Renal cortical epithelial cell (primary cell): ENCODE results near the gene MED1. TPM values are rescaled to one million over a fixed set of nuclear protein-coding genes. Genes with fewer than 3 reads are reported as not detected.
A peak's percentile ranks its signal among the peaks of the same experiment; 100 is the strongest.
"Not testable (repeated sequence)": the region's sequence is repeated elsewhere in the genome, so short reads cannot be mapped to it uniquely, and the experiment has no call there.

Source experiments
- DNase-seq: peaks from one replicate; pipeline ENCODE4 v3.0.0-alpha.2; 2011; ENCODE audit warnings: low read depth
- total RNA-seq: library from RNA; depleted of rRNA; stranded (reverse); fragments of >200 nt; gene quantifications from 2 replicates; pipeline ENCODE4 v1.2.3, GENCODE V29; 2014

MED1 gene
- total RNA-seq, 1 donor from 2014 or later = 28.2 TPM

DNA sequence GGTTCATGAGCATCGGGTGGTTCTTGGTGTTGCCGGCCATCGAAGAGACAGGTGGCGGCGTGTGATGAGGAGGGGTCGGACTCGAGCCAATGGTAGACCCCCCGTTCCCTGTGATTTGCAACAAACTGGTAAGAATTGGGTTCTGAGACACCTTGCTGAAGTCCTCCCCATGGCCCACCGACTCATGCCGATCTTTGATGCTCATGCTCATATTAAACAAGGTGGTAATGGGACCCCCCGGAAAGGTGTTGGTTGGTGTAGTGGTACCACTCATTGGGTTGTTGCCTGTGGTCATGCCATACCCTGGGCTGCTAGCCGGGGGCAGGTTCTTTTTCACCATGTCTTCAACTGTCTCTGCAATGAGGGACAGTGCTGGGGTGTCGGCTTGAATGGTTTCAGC is 40.8 kb downstream of the MED1 start:
- DNase-seq = no peak

DNA sequence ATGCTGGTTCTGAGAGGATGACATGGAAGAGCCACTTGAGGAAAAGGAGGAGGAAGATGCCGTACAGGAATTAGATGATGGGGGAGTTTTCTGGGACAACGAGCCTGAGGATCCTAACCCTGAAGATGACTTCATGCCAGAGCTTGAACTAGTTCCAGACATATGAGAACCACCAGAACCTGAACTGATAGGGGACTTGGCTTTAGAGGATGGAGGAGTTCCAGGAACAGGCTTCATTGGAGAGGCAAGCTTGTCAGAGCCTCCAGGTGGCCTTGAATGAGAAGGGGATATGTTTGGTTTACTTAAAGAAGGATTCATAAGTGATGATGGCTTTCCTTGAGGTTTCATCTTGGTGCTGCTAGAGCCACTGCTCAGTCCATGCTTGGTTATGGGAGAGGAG is 42.7 kb downstream of the MED1 start:
- no peak for DNase-seq

DNA sequence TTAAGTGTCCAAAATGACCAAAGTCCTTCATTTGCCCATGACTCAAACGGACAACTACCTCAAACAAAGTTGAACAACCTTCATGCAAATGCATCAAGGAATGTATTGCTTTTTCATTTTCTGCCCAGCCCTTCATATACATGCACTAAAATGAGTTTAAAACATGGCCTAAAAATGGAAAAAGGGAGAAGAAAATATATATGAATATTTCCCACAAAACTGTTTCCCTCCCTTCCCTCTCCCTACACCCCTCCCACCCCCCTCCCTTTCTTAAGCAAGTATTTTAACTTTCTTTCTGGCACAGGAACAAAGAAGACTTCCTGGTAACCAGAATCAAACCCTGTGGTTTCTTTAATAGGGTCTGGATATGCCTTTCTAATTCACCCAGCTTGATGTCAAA is 44.1 kb downstream of the MED1 start:
- no peak for DNase-seq

DNA sequence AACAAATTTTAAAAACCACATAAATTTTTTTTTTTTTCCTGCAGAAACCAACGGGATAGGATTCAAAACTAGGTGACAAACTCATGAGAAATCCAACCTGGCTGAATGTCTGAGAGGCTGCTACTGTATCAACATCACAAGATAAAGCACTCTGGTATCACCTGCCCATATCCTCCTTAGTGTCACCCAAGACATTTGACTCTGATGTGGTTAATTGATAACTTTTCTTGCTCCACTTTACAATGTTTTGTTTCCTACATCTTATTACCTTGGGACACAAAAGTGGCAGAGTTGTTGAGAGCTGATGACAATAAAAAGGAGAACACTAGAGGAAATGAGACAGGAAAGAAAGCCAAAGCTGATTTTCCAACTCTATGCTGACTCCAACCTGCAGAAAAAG is 45.6 kb downstream of the MED1 start:
- no peak for DNase-seq

DNA sequence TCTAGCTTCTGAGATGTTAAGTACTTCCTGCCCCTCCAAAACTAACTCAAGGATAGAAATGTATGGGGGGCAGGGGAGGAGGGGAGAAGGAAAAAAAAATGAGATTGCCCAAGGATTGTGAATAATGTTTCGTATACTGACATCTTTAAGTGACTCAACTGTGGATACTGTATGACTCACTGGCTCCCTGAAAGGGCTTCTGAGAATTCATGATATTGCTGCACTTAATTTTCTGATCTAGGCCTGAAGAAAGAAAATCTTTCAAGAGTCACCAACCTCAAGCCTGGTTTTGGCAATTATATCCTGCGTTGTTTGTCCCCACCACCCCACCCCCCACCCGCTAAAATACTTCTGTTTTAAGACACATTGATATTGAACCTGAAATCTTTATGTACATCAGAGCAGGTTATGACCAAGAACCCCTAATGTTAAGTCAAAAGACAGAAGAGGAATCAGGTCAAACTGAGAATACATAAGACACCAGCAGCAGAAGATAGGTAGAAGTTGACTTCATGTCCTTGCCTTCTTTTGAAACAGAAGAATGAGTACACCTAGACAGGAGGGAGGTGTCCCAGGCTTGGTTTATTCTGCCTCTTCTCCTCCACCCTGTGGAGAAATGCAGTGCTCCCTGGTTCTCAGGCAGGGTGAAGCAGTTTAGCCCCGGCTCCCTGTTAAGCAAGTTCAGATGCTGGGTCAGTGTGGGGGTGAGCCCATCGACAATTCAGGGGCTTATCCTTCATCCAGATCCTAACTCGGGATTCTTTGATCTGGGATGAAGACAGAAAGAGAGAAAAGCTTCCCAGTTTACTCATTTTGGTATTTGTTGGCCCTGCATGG is 46.3 kb downstream of the MED1 start:
- peak; percentile 89 for DNase-seq

DNA sequence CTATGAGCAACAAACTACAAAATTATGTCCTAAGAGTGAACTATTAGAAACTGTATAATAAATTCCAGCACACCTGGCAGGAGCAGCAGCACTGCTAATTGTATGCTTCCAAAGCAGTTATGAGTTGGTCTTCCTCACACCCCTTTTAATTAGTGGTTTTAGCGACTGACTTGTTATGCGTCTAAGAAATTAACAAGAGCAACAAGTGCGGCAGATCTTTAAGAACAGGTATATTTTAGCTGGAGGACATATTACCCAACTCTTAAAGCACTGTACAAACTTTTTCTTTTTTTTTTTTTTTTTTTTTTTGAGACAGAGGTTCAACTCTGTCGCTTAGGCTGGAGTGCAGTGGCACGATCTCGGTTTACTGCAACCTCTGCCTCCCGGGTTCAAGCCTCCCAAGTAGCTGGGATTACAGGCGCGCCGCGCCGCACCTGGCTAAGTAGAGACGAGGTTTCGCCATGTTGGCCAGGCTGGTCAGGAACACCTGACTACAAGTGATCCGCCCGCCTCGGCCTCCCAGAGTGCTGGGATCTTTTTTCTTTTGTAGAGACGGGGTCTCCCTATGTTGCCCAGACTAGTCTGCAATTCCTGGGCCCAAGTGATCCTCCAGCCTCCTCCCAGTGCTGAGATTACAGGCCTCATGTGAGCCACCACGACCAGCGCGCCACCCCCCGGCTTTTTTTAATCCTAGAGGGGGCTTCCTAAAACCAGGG is 48.0 kb downstream of the MED1 start:
- DNase-seq = no peak

DNA sequence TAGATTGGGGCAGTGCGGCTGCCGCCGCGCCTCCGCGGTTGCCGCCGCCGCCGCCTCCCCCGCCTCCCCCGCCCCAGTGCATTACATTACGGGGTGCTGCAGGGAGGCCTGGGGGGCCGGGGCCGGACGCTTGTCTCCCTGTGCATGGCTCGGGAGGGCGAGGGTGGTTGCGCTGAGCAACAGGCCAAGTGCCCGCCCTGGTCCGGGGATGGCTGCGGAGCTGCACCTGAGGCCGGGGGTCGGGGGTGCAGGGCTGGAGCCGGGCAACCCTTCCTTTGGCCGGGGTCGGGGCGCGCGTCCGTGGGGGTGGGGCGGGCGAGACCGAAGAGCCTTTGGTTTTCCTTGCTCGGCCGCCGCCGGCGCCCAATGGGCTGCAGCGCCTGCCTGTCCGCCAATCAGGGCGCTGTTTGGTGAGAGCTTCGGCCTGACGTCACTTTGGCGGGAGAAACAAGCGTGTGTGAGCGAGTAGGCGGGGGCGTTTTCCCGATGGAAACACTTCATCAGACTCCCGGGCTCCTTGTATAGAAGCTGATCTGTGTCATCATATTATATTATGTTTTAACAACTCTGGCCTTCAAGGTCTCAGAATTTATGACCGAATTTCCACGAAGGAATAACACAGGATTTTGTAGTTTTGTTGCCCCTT is 48.7 kb downstream of the MED1 start:
- peak; percentile 85 for DNase-seq

DNA sequence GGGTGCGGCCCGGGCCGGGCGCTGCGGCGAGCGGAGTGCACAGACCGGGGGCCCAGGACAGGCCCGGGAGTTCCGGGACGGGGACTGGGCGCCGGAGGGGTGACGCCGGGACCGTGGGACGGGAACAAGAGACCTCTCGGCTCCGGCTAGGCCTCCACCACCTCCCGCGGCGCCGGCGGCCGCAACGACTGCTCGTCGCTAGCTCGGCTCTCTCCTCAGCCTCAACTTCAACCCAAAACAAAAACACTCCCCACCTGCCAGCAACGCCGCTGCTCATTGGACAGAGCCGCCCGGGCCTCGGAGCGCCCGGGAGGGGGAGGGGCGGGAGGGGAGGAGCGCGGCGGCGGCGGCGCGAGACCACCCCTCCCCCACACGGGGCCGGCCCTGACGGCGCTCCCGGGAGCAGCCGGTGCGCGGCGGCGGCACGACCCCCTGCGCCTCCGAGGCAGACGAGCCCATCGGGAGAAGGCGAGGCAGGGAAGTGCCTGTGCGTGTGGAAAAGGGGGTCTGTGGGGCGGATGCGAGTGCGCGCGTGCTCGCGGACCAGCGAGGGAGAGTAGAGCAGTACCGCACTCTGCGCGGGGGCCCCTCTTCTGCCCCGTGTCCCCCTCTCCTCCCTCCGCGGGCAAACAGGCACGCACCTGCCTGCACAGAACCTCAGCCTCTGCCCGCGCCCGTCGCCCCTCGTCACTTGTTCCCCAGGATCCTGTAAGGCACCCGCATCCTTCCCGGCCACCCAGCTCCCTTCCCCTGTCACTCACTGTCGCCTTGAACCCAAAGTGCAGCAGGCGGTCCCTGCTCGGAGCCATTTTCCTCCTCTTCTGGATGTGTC is 49.4 kb downstream of the MED1 start, which contains the start of gene FBXL20:
FBXL20 (minus strand) TSS at position 215 of the 832 bp plus-strand sequence. CDS start 224 bp downstream, outside the sequence.
- peak; percentile 68 for DNase-seq

DNA sequence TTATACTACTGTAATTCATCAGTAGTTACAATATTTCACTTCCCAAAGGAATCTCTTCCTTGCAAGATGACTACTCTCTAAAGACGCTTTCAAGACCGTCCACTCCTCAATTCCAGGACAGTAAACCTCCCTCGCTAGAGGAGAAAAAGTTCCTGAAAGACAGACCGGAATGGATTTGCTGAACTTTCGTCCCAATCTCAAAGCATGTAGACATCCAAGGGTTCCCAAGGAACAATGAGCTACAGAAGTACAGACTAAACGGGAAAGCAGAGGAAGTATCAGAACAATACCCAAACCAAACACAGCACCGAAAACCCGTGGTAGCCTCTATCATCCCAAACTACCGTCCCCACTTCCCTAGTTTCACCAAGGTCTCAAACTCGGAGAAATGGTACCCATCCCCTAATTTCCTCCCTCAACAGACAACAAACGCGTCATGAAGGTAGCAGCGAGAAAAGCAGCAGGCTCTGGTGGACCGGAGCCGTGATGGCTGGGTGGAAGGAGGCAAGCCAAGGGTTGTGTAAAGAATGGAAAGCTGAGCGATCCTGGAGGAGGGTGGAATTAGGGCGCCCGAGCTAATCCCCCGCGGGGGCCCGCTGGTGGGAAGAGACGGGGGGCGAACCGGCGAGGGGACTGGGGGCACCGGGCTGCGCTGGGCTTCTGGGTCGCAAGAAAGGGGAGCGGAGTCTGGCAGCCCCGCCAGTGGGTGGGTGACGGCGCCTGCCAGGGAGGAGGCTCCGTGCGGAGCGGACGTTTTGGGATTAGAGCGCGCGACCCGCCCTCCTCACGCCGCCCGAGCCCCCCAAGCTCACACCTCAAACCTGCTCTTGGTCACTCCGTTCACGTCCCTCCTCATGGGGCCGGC is 50.3 kb downstream of the MED1 start:
- no peak for DNase-seq

DNA sequence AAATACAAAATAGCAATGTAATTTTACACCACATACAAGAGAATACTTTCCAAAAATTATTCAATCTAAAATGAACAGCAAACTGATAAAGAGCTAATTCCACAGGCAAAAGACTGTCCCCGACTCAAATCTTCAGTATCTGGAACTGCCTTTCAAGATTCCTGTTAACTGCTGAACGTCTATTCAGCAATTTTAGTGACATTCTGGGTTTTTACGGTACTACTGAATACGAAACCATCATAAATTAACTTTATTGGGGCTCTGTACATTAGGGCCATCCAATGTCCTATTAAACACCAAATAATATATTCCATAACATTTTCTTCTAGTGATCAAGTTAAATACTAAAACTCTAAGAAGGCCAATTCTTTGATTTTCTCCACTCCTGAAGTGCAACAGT is 51.3 kb downstream of the MED1 start:
- no peak for DNase-seq

DNA sequence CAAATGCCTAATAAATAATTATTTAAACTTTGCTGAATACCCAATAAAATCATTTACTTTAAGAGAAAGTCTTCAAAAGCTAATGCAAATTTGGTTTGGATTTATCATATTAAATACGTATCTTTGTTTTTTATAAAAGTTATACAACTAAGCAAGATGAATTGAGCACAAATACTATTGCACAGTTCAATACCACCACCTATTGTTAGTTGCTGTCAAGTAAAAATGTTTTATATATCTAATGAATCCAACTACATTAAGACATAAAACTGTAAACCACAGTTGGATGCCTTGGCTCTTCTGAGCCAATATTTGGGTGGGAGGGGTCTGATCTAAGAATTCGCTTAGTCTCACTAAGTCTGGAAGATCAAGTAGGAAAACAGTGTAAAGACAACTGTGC is 57.3 kb downstream of the MED1 start:
- no peak for DNase-seq

DNA sequence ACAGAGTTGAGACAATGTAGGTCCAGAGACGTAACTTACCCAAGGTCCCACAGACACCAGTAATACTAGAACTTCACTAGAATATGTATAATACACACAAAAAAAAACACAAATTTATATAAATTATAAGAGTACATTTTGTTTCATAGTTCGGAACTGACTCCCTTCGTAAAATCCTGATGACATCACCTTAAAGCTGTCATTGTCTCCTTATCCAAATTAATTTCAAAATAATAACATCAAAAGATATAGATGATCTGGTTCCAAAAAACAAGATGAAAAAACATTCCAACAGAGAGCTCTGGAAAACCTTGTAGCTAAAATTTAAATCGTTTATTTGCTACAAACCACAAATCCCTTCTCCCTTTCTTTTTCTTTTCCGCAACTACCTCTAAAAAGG is 59.6 kb downstream of the MED1 start:
- no peak for DNase-seq

DNA sequence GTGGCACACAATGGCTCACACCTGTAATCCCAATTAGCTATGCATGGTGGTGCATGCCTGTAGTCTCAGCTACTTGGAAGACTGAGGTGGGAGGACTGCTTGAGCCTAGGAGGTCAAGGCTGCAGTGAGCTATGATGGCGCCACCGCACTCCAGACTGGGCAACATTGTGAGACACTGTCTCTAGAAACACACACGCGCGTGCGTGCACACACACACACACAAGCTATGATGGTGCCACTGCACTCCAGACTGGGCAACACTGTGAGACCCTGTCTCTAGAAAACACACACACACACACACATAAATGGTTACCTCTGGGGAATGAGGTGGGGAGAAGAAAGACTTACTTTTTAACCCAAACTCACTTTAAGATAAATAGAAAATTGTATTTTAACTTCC is 66.0 kb downstream of the MED1 start:
- DNase-seq = no peak

DNA sequence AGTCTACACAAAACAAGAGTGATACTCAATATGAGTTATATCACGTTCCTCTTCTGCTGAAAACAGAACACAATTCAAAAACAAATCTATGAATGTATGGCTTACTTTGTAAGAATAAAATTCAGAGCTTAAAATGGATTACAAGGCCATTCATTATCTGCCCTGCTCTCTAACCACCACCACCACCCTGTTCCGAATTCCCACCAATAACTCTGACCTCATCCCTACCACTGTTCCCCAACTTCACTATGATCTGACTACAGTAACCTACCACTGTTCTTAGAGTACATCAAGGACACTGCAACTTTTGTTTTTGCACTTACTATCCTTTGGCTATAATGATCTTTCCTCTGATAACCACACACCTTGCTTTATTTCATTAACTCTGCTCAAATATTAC is 70.9 kb downstream of the MED1 start:
- DNase-seq = no peak

DNA sequence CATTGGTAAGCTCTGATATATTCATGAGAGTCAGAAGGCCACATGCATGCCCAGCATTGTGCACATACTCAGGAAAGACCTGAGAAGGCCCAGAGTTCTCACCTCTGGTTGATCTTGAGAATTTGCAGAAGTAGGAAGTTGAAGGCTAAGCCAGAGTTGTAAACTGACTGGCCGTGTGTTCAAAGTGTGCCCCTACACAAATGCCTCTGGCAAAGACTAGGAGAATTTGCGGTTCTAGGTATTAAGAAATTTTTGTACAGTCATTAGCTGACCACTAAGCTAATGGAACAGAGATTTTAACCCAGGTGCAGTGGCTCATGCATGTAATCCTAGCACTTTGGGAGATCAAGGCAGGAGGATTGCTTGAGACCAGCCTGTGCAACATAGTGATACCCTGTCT is 74.6 kb downstream of the MED1 start:
- DNase-seq = peak; percentile 67

DNA sequence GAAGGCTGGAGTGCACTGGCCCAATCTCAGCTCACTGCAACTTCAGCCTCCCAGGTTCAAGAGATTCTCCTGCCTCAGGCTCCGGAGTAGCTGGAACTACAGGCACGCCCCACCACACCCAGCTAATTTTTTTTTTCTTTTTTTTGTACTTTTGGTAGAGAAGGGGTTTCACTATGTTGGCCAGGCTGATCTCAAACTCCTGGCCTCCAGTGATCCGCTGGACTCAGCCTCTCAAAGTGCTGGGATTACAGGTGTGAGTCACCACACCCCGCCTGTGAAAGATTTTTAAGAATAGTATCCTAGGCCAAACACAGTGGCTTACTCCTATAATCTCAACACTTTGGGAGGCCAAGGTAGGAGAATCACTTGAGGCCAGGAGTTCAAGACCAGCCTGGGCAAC is 83.3 kb downstream of the MED1 start:
- not testable (repeated sequence) for DNase-seq

DNA sequence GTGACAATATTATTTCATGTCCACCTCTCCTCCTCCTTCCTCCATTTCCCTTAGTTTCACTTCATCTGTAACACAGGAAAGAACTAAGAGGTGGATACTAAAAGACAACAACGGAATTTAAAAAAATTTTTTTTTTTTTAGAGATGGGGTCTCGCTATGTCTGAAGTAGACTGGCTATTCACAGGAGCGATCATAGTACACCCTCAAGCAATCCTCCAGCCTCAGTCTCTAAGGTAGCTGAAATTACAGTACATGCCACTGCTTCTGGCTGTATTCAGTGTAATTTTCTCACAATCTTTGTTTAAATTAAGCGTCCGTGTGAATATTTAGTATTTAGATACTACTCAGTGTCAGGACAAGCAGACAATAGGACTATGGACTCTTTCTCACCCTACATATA is 85.2 kb downstream of the MED1 start:
- no peak for DNase-seq

DNA sequence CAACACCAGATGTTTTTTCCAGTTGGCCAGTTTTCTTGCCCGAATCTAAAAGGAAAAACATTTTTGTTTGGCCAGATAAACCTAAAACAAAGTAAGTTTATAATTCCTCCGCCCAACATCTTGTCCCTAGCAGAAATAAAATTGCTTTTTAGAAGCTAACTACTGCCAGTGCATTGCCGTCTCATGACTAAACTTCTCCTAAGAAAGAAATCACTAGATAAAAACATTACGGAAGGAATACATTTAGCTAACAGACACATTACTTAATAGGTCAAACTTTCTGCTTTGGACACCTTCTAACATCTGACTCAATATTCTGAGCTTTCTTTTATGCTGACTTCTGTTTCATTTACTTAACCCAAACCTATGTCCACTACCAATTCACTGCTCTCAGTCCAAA is 85.8 kb downstream of the MED1 start:
- peak; percentile 29 for DNase-seq

DNA sequence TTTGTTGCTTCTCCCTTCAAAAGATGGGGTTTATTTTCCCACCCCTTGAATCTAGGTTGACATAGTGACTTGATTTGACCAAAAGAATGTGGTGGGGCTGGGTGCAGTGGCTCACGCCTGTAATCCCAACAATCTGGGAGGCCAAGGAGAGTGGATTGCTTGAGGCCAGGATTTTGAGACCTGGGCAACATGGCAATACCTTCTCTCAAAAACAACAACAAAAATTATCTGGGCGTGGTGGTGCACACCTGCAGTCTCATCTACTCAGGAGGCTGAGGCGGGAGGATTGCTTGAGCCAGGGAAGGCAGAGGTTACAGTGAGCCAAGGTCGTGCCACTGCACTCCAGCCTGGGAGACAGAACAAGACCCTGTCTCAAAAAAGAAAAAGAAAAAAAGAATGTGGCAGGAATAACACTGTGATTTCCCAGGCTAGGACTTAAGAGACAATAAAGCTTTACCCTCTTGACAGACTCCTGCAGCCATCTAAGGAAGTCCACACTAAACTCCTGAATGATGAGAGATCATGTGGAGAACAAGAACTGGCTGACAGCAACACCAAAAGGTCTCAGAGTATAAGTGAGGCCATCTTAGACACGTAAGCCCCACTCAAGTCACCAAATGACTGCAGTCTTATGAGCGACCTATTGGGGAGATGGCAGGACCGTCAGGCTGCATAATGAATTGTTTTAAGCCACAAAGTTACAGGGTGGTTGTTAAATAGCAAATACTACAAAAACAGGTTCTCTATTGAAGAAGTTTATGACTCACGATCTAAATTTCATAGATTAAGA is 86.6 kb downstream of the MED1 start:
- DNase-seq = no peak

DNA sequence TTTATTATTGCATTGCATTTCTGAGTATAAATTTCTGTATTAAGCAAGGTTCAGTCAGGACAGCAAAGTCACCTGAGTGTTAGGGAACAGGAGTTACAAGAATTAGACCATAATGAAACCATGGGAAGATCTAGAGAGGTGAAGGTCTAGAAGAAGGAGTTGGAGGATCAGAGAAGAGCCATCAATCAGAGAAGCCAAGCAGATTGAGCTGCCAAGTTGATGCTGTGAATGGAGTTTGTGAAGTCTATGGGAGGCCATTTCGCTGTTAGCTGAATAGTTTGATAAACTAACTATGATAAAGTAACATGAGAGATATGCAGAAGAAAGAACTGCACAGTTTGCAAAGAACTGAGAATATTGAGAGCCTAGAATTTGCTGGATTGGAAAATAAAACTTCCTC is 90.0 kb downstream of the MED1 start:
- DNase-seq = no peak
